Measurements from ENCODE around the gene SERPINB10.

The SERPINB10 gene

GRCh38 chr18:63970809-63971205 is 63.0 kb downstream of the SERPINB10 start:
- H3K4me3 Mint-ChIP-seq, result peak overlapping the region; percentile 96
- no peak for DNase-seq (ENCODE audit: low spot score in 2 of 2)
- ATAC-seq (ENCODE audit: low read depth), result no peak
- no peaks in the 10 kb centered on the region for H3K27me3 Mint-ChIP-seq
- no peaks in the 10 kb centered on the region for H3K36me3 Mint-ChIP-seq
- H3K9me3 Mint-ChIP-seq, result no peaks in the 10 kb centered on the region
- H3K4me1 Mint-ChIP-seq, result peaks cover 40% of the 10 kb centered on the region
- peak overlapping the region; percentile 96 for H3K27ac Mint-ChIP-seq

GRCh38 chr18:63971320-63972001 is 63.7 kb downstream of the SERPINB10 start:
- peaks cover 40% of the 10 kb centered on the region for H3K4me1 Mint-ChIP-seq
- peak overlapping the region; percentile 96 for H3K4me3 Mint-ChIP-seq
- ATAC-seq (ENCODE audit: low read depth) (no peak), DNase-seq (ENCODE audit: low spot score in 2 of 2) (no peak)
- no peaks in the 10 kb centered on the region for H3K27me3 Mint-ChIP-seq
- no peaks in the 10 kb centered on the region for H3K9me3 Mint-ChIP-seq
- H3K36me3 Mint-ChIP-seq, result no peaks in the 10 kb centered on the region
- peak overlapping the region; percentile 96 for H3K27ac Mint-ChIP-seq

- Mint-ChIP-seq H3K4me1 (peaks cover 40% of the 10 kb centered on the region), H3K9me3 (no peaks in the 10 kb centered on the region), H3K4me3 (peak overlapping the region; percentile 96), H3K27ac (no peak overlapping the region), H3K27me3 (no peaks in the 10 kb centered on the region), H3K36me3 (no peaks in the 10 kb centered on the region)
- ATAC-seq (ENCODE audit: low read depth) (no peak), DNase-seq (ENCODE audit: low spot score in 2 of 2) (no peak)
These were observed 64.2 kb downstream of the SERPINB10 start for GRCh38 chr18:63972002-63972376.

- no peak for ATAC-seq (ENCODE audit: low read depth)
These were observed 67.2 kb downstream of the SERPINB10 start for GRCh38 chr18:63974991-63975390.

GRCh38 chr18:63975628-63976027 is 67.9 kb downstream of the SERPINB10 start:
- H3K36me3 Mint-ChIP-seq, result peaks cover 4% of the 10 kb centered on the region
- peak; percentile 59 for ATAC-seq (ENCODE audit: low read depth)
- H3K4me3 Mint-ChIP-seq, result no peak overlapping the region
- peaks cover 37% of the 10 kb centered on the region for H3K4me1 Mint-ChIP-seq
- no peak for DNase-seq (ENCODE audit: low spot score in 2 of 2)
- no peak overlapping the region for H3K27ac Mint-ChIP-seq
- no peaks in the 10 kb centered on the region for H3K27me3 Mint-ChIP-seq
- H3K9me3 Mint-ChIP-seq, result no peaks in the 10 kb centered on the region

More at GRCh38 chr18:63974991-63975390, 67.2 kb downstream of the SERPINB10 start:
- H3K4me3 Mint-ChIP-seq, result no peak overlapping the region
- no peak for DNase-seq (ENCODE audit: low spot score in 2 of 2)
- H3K27ac Mint-ChIP-seq, result peak overlapping the region; percentile 69
- H3K4me1 Mint-ChIP-seq, result peaks cover 36% of the 10 kb centered on the region
- H3K27me3 Mint-ChIP-seq, result no peaks in the 10 kb centered on the region
- peaks cover under 1% of the 10 kb centered on the region for H3K36me3 Mint-ChIP-seq
- no peaks in the 10 kb centered on the region for H3K9me3 Mint-ChIP-seq

- no peak for DNase-seq (ENCODE audit: low spot score in 2 of 2)
- Mint-ChIP-seq H3K4me3 (no peak overlapping the region), H3K9me3 (no peaks in the 10 kb centered on the region), H3K36me3 (peaks cover 13% of the 10 kb centered on the region), H3K4me1 (peaks cover 27% of the 10 kb centered on the region), H3K27ac (no peak overlapping the region), H3K27me3 (no peaks in the 10 kb centered on the region)
- ATAC-seq (ENCODE audit: low read depth), result no peak
These were observed 69.3 kb downstream of the SERPINB10 start for GRCh38 chr18:63977040-63977439.

- Mint-ChIP-seq H3K27me3 (no peaks in the 10 kb centered on the region), H3K36me3 (peaks cover 22% of the 10 kb centered on the region), H3K4me1 (peaks cover 19% of the 10 kb centered on the region), H3K9me3 (no peaks in the 10 kb centered on the region), H3K27ac (peak overlapping the region; percentile 4), H3K4me3 (no peak overlapping the region)
- ATAC-seq (ENCODE audit: low read depth) (peak; percentile 63), DNase-seq (ENCODE audit: low spot score in 2 of 2) (peak in 1 of 2 donors; percentile 24)
These were observed 71.7 kb downstream of the SERPINB10 start for GRCh38 chr18:63979409-63979920.

- Mint-ChIP-seq H3K9me3 (no peaks in the 10 kb centered on the region), H3K4me1 (peaks cover 15% of the 10 kb centered on the region), H3K27ac (no peak overlapping the region), H3K4me3 (no peak overlapping the region), H3K27me3 (no peaks in the 10 kb centered on the region), H3K36me3 (peaks cover 23% of the 10 kb centered on the region)
- no peak for DNase-seq (ENCODE audit: low spot score in 2 of 2)
- ATAC-seq (ENCODE audit: low read depth), result no peak
These were observed 72.3 kb downstream of the SERPINB10 start for GRCh38 chr18:63980027-63980426.

- DNase-seq (ENCODE audit: low spot score in 2 of 2) (no peak), ATAC-seq (ENCODE audit: low read depth) (no peak)
- Mint-ChIP-seq H3K4me3 (no peak overlapping the region), H3K27ac (no peak overlapping the region), H3K36me3 (peaks cover 27% of the 10 kb centered on the region), H3K9me3 (no peaks in the 10 kb centered on the region), H3K4me1 (peaks cover 8% of the 10 kb centered on the region), H3K27me3 (no peaks in the 10 kb centered on the region)
These were observed 73.2 kb downstream of the SERPINB10 start for GRCh38 chr18:63980896-63981460.

- H3K27ac Mint-ChIP-seq, result no peak overlapping the region
These were observed 74.0 kb downstream of the SERPINB10 start for GRCh38 chr18:63981719-63982118.

GRCh38 chr18:63982361-63982760 is 74.6 kb downstream of the SERPINB10 start:
- no peak overlapping the region for H3K4me3 Mint-ChIP-seq
- no peak overlapping the region for H3K27ac Mint-ChIP-seq
- H3K4me1 Mint-ChIP-seq, result peaks cover 8% of the 10 kb centered on the region
- peaks cover 32% of the 10 kb centered on the region for H3K36me3 Mint-ChIP-seq
- H3K27me3 Mint-ChIP-seq, result no peaks in the 10 kb centered on the region
- no peak for DNase-seq (ENCODE audit: low spot score in 2 of 2)
- H3K9me3 Mint-ChIP-seq, result no peaks in the 10 kb centered on the region
- no peak for ATAC-seq (ENCODE audit: low read depth)

More at GRCh38 chr18:63981719-63982118, 74.0 kb downstream of the SERPINB10 start:
- Mint-ChIP-seq H3K4me3 (no peak overlapping the region), H3K9me3 (no peaks in the 10 kb centered on the region), H3K4me1 (peaks cover 8% of the 10 kb centered on the region), H3K27me3 (no peaks in the 10 kb centered on the region), H3K36me3 (peaks cover 29% of the 10 kb centered on the region)
- ATAC-seq (ENCODE audit: low read depth) (no peak), DNase-seq (ENCODE audit: low spot score in 2 of 2) (no peak)
